WTC11 (cell line): ENCODE results near the gene RPTOR. TPM values are rescaled to one million over a fixed set of nuclear protein-coding genes. Genes with fewer than 3 reads are reported as not detected.

Source experiments
- ATAC-seq: fragments of 200-7000 bp; cut with Tn5 transposase; 2 replicates; pipeline ENCODE4 v1.10.0; 2021; ENCODE audit warnings: mild to moderate bottlenecking, moderate library complexity
- CTCF ChIA-PET: fragments of 300-600 bp; sonication (Branson Sonifier 250); formaldehyde crosslinking; loops from one replicate; lab custom pipeline; 2021; ENCODE audit warnings: antibody characterized with exemption; lab: Charles Lee
- POLR2A ChIA-PET: fragments of 350-600 bp; sonication (Branson Sonifier 250); formaldehyde crosslinking; loops from one replicate; lab custom pipeline; 2021; ENCODE audit warnings: antibody characterized with exemption; lab: Charles Lee
- DNase-seq: peaks from one replicate; pipeline ENCODE4 v3.0.0; 2021; ENCODE audit warnings: low spot score
- H3K27ac Mint-ChIP-seq: 2 replicates; pipeline ENCODE4 v1.8.0; 2021; ENCODE audit warnings: mixed read lengths
- H3K27me3 Mint-ChIP-seq: 2 replicates; pipeline ENCODE4 v1.8.0; 2021; ENCODE audit warnings: low read depth, mild to moderate bottlenecking, moderate library complexity, mixed read lengths
- H3K36me3 Mint-ChIP-seq: 2 replicates; pipeline ENCODE4 v1.8.0; 2021; ENCODE audit warnings: mixed read lengths
- H3K4me1 Mint-ChIP-seq: 2 replicates; pipeline ENCODE4 v1.8.0; 2022; ENCODE audit warnings: mixed read lengths
- H3K4me3 Mint-ChIP-seq: 2 replicates; pipeline ENCODE4 v1.8.0; 2021; ENCODE audit warnings: mild to moderate bottlenecking, moderate library complexity, mixed read lengths
- H3K9me3 Mint-ChIP-seq: 2 replicates; pipeline ENCODE4 v1.8.0; 2021; ENCODE audit warnings: mixed read lengths
- ARID4B ChIP-seq: sonication (generic); formaldehyde crosslinking; IDR thresholded peaks from 2 replicates; pipeline ENCODE4 v1.8.0; 2023; ENCODE audit warnings: missing genetic modification reagents, mild to moderate bottlenecking, borderline replicate concordance
- ATF3 ChIP-seq: sonication (generic); formaldehyde crosslinking; conservative IDR thresholded peaks from 2 replicates; pipeline ENCODE4 v1.8.1; 2022; ENCODE audit warnings: mild to moderate bottlenecking, missing genetic modification reagents
- CBFB ChIP-seq: sonication (generic); formaldehyde crosslinking; IDR thresholded peaks from 2 replicates; pipeline ENCODE4 v1.8.1; 2022; ENCODE audit warnings: mild to moderate bottlenecking, low read depth, missing genetic modification reagents
- ELF4 ChIP-seq: sonication (generic); formaldehyde crosslinking; IDR thresholded peaks from 2 replicates; pipeline ENCODE4 v1.8.1; 2022; ENCODE audit warnings: low read depth, mild to moderate bottlenecking, moderate library complexity, missing genetic modification reagents
- ERG ChIP-seq: fragments of 250-450 bp; sonication (Bioruptor Pico); IDR thresholded peaks from 2 replicates; pipeline ENCODE4 v1.8.0; 2021; ENCODE audit warnings: mild to moderate bottlenecking
- HMGA2 ChIP-seq: fragments of 250-450 bp; sonication (Bioruptor Pico); IDR thresholded peaks from 2 replicates; pipeline ENCODE4 v1.4.0; 2021; ENCODE audit warnings: mild to moderate bottlenecking, moderate library complexity
- HMGXB4 ChIP-seq: sonication (generic); formaldehyde crosslinking; IDR thresholded peaks from 2 replicates; pipeline ENCODE4 v1.8.1; 2023; ENCODE audit warnings: mild to moderate bottlenecking, moderate library complexity, missing genetic modification reagents
- IRF1 ChIP-seq: sonication (generic); formaldehyde crosslinking; IDR thresholded peaks from 2 replicates; pipeline ENCODE4 v1.8.0; 2023; ENCODE audit warnings: missing genetic modification reagents
- KAT7 ChIP-seq: sonication (generic); formaldehyde crosslinking; IDR thresholded peaks from 2 replicates; pipeline ENCODE4 v1.8.1; 2023; ENCODE audit warnings: missing genetic modification reagents, mild to moderate bottlenecking, borderline replicate concordance
- MAX ChIP-seq: sonication (generic); formaldehyde crosslinking; IDR thresholded peaks from 2 replicates; pipeline ENCODE4 v1.8.0; 2022; ENCODE audit warnings: mild to moderate bottlenecking, missing genetic modification reagents
- NFATC4 ChIP-seq: fragments of 250-450 bp; sonication (Bioruptor Pico); IDR thresholded peaks from 2 replicates; pipeline ENCODE4 v1.9.0; 2021; ENCODE audit warnings: mild to moderate bottlenecking
- OVOL2 ChIP-seq: fragments of 250-450 bp; sonication (Bioruptor Pico); IDR thresholded peaks from 2 replicates; pipeline ENCODE4 v1.9.0; 2021; ENCODE audit warnings: mild to moderate bottlenecking, borderline replicate concordance
- PRDM15 ChIP-seq: sonication (generic); formaldehyde crosslinking; IDR thresholded peaks from 2 replicates; pipeline ENCODE4 v1.8.0; 2022; ENCODE audit warnings: missing genetic modification reagents
- PREB ChIP-seq: sonication (generic); formaldehyde crosslinking; IDR thresholded peaks from 2 replicates; pipeline ENCODE4 v1.8.1; 2022; ENCODE audit warnings: mild to moderate bottlenecking, missing genetic modification reagents, moderate library complexity, borderline replicate concordance
- PRRX2 ChIP-seq: fragments of 250-450 bp; sonication (Bioruptor Pico); IDR thresholded peaks from 2 replicates; pipeline ENCODE4 v1.8.0; 2021; ENCODE audit warnings: mild to moderate bottlenecking
- SP1 ChIP-seq: sonication (generic); formaldehyde crosslinking; conservative IDR thresholded peaks from 2 replicates; pipeline ENCODE4 v1.8.1; 2022; ENCODE audit warnings: missing genetic modification reagents
- TEAD4 ChIP-seq: sonication (generic); formaldehyde crosslinking; IDR thresholded peaks from 2 replicates; pipeline ENCODE4 v1.8.0; 2022; ENCODE audit warnings: mild to moderate bottlenecking, missing genetic modification reagents
- ZBTB21 ChIP-seq: sonication (generic); formaldehyde crosslinking; IDR thresholded peaks from 2 replicates; pipeline ENCODE4 v1.8.1; 2023; ENCODE audit warnings: mild to moderate bottlenecking, missing genetic modification reagents, borderline replicate concordance
- ZNF416 ChIP-seq: fragments of 250-450 bp; sonication (Bioruptor Pico); IDR thresholded peaks from 2 replicates; pipeline ENCODE4 v1.9.0; 2021; ENCODE audit warnings: mild to moderate bottlenecking, inconsistent platforms
- ZSCAN18 ChIP-seq: fragments of 250-450 bp; sonication (Bioruptor Pico); IDR thresholded peaks from 2 replicates; pipeline ENCODE4 v2.1.2; 2022; ENCODE audit warnings: mild to moderate bottlenecking, moderate library complexity
- total RNA-seq: library from RNA; stranded (reverse); gene quantifications from 3 replicates; pipeline ENCODE4 v1.2.3, GENCODE V29; 2021

Gene RPTOR
- total RNA-seq, 1 experiment from 2014 or later, result 41.0 TPM

GRCh38 chr17:80693511-80693910 is 148.9 kb downstream of the RPTOR start:
- no peak overlapping the region for H3K4me3 Mint-ChIP-seq
- peak overlapping the region; percentile 97 for H3K27ac Mint-ChIP-seq
- no peak for ATAC-seq
- H3K27me3 Mint-ChIP-seq, result no peaks in the 10 kb centered on the region
- ChIA-PET CTCF (interaction anchor here (1.6 to 2.0 kb wide), 2 partner anchors 206 to 266 kb away, joined by 4 to 7 read pairs; no protein-coding TSS in a partner anchor), POLR2A (no interaction called here)
- no peak for DNase-seq
- peaks cover 67% of the 10 kb centered on the region for H3K4me1 Mint-ChIP-seq
- H3K9me3 Mint-ChIP-seq, result no peaks in the 10 kb centered on the region
- no peak for TF ChIP-seq NFATC4 (CRISPR knock-in tag)
- TF ChIP-seq HMGA2 (CRISPR knock-in tag), result no peak
- no peak for TF ChIP-seq ARID4B (CRISPR knock-in tag)
- TF ChIP-seq ELF4, result no peak
- TF ChIP-seq IRF1 (CRISPR knock-in tag), result no peak
- no peak for TF ChIP-seq ZNF416 (CRISPR knock-in tag)
- TF ChIP-seq TEAD4, result no peak
- TF ChIP-seq PRDM15 (CRISPR knock-in tag), result no peak
- no peak for TF ChIP-seq ATF3
- no peak for TF ChIP-seq ERG (CRISPR knock-in tag)
- TF ChIP-seq KAT7 (CRISPR knock-in tag), result no peak
- TF ChIP-seq SP1, result no peak
- no peak for TF ChIP-seq PRRX2 (CRISPR knock-in tag)
- no peak for TF ChIP-seq ZSCAN18 (CRISPR knock-in tag)
- TF ChIP-seq MAX (CRISPR knock-in tag), result no peak
- no peak for TF ChIP-seq ZBTB21 (CRISPR knock-in tag)
- TF ChIP-seq CBFB (CRISPR knock-in tag), result no peak
- TF ChIP-seq OVOL2, result no peak
- no peak for TF ChIP-seq PREB
- no peak for TF ChIP-seq HMGXB4 (CRISPR knock-in tag)
- TF ChIP-seq, all 79 proteins: peak for 0
- H3K36me3 Mint-ChIP-seq, result no peaks in the 10 kb centered on the region
